ENCODE data around the gene MPP4.

DNA sequence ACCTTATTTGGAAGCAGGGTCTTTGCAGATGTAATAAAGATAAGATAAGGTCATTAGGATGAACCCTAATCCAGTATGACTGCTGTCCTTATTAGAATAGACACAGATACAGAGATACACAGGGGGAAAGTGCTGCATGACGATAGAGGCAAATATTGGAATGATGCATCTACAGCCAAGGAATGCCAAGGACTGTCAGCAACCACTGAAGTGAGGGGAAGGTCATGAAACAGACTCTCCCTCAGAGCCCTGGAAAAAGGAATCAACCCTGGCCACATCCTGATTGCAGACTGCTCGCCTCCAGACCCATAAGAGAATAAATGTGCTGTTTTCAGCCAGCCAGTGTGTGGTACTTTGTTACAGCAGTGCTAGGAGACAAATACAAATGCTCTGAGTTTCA lies 69.9 kb downstream of the MPP4 start:
- no peak for TF ChIP-seq EZH2 (IDR thresholded peaks at IDR 0.05; ENCODE audit: insufficient read depth, low read length)
- TF ChIP-seq, protein P1, sequence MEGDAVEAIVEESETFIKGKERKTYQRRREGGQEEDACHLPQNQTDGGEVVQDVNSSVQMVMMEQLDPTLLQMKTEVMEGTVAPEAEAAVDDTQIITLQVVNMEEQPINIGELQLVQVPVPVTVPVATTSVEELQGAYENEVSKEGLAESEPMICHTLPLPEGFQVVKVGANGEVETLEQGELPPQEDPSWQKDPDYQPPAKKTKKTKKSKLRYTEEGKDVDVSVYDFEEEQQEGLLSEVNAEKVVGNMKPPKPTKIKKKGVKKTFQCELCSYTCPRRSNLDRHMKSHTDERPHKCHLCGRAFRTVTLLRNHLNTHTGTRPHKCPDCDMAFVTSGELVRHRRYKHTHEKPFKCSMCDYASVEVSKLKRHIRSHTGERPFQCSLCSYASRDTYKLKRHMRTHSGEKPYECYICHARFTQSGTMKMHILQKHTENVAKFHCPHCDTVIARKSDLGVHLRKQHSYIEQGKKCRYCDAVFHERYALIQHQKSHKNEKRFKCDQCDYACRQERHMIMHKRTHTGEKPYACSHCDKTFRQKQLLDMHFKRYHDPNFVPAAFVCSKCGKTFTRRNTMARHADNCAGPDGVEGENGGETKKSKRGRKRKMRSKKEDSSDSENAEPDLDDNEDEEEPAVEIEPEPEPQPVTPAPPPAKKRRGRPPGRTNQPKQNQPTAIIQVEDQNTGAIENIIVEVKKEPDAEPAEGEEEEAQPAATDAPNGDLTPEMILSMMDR (IDR thresholded peaks at IDR 0.05; ENCODE audit: insufficient read depth, low read depth, low read length), result no peak

Data from astrocyte (in vitro differentiated cells and primary cell).